Ovary (tissue), 9 donors: Measurements from ENCODE around the gene STX2. TPM values are rescaled to one million over a fixed set of nuclear protein-coding genes. Genes with fewer than 3 reads are reported as not detected.
A peak's percentile ranks its signal among the peaks of the same experiment; 100 is the strongest.

Source experiments
- DNase-seq, 5 donors: peaks; one replicate each; pipeline ENCODE4 v3.0.0-alpha.2; 2019 to 2020
- H3K27ac ChIP-seq, 2 donors: fragments of 200-600 bp; one replicate each; pipeline versions ENCODE4 v1.5.1 to v1.8.0; 2019 to 2022
- H3K27me3 ChIP-seq: fragments of 200-600 bp; one replicate; pipeline ENCODE4 v1.8.0; 2022
- H3K36me3 ChIP-seq: fragments of 200-600 bp; sonication (generic); one replicate; pipeline ENCODE4 v1.5.1; 2019
- H3K4me1 ChIP-seq: one replicate; pipeline ENCODE4 v1.8.1; 2013; ENCODE audit warnings: mild to moderate bottlenecking, moderate library complexity; ENCODE audit not compliant: insufficient read depth
- H3K4me3 ChIP-seq: fragments of 200-600 bp; sonication (generic); one replicate; pipeline ENCODE4 v1.5.1; 2017
- H3K9me3 ChIP-seq, 2 donors: fragments of 200-600 bp in 1 of 2; sonication (generic) in 1 of 2; one replicate each; pipeline versions ENCODE4 v1.5.1 to v1.8.1; 2013 to 2019; ENCODE audit warnings: mild to moderate bottlenecking in 1 of 2, moderate library complexity in 1 of 2
- EP300 ChIP-seq: sonication (generic); formaldehyde crosslinking; IDR thresholded peaks from one replicate; pipeline ENCODE4 v1.6.1; 2017; ENCODE audit warnings: antibody characterized with exemption
- POLR2A ChIP-seq: fragments of 450-650 bp; IDR thresholded peaks from one replicate; pipeline ENCODE4 v1.6.1; 2017; ENCODE audit warnings: antibody characterized with exemption, mild to moderate bottlenecking, moderate library complexity
- WGBS, 3 donors: extraction: QIAGEN DNeasy Blood & Tissue Kit in 1 of 3; methylation state at CpG; one replicate each; pipeline versions ENCODE4 v1.1.5 to v1.1.7; 2013 to 2017; 5-methylcytosine and 5-hydroxymethylcytosine counted together
- intact Hi-C, 4 donors: fragments of 100-400 bp; cut with DNase I; formaldehyde crosslinking; loops; one replicate each; pipeline versions ENCODE4 v1.11.0 to v1.15.1; 2022 to 2023
- polyA plus RNA-seq, 2 donors: library from polyadenylated mRNA; stranded (reverse); fragments of 200-250 nt in 1 of 2; fragments of 350-450 nt in 1 of 2; fragmentation: Illumina TruSeq in 1 of 2; extraction: RNeasy Lipid Tissue Mini Kit (QIAGEN cat#74804) in 1 of 2; gene quantifications; one replicate each; pipeline ENCODE4 v1.2.3, GENCODE V29; 2013 to 2014
- total RNA-seq, 7 donors: library from RNA; depleted of rRNA in 2 of 7; stranded (reverse); fragments of >200 nt in 2 of 7; fragmentation: NEBNext Ultra II Directional in 3 of 7; extraction: Animal tissue kit (Norgen Biotek cat#: 25700) in 3 of 7; gene quantifications; one replicate each; pipeline versions ENCODE4 v1.1.0 to v1.2.4, GENCODE V29; 2016 to 2023
- TF ChIP-seq, protein P1 (sequence below), 3 donors: fragments of 450-650 bp in 2 of 3; fragments of 200-600 bp in 1 of 3; IDR thresholded peaks; one replicate each; pipeline versions ENCODE4 v1.5.1 to v1.8.0; 2016 to 2022; ENCODE audit warnings: antibody characterized with exemption in 3 of 3, mild to moderate bottlenecking in 1 of 3
- donor health status: DM: no; HTN: no; CAD: no; lungs with moderate emphysema.
- donor health status: DM: no; HTN: no; CAD: no.
- donor health status: Bipolar disorder and iron deficiency.
- donor health status: DM: yes; HTN: yes; CAD: no.
- donor health status: DM: no; HTN: no; CAD: no.
- donor health status: DM: yes; HTN: yes; CAD: no.

Gene STX2
- total and polyA plus RNA-seq, 9 donors, result 12.9 to 26.9 (median 21.4) TPM

DNA sequence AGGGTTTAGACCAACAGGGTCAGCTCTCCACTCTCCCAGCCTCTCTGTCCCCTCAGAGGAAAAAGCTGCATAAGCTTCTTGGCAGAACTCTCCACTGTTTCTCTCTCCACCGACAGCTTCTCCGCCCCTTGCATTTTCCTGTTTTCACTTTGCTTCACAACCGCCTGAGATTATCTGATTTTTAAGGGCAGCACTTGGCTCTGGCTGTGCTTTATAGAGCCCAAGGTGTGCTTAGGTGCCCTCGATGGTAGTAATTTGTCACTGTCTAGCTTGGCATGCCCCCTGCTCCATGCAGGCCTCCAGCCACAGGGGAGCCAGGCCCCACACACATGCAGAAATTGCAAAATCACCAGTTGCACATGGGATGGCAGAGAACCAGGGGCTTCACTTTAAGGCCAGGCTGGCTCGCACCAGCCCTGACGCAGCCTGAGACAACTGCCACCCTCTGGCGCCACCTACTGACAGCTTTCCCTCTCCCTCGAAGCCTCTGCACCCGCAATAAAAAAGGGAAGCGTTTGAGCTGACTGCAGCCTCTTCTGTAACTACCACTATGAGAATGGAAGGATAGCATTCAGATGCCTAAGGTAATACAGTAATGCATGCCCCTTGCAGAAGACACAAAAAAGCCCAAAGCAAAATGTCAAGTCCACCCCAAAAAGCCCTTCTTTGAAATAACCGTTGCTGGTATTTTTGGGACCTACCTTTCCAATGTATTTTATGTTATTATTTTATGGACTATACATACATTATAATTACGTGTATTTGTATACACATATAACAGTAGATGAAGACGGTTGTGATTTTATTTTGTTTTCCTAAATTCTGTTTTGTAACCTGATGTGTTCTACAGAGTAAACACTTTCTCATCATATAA, 90.9 kb downstream of the STX2 start:
- peak; percentile 67 to 89 (median 78) for DNase-seq
- intact Hi-C loops, result loop anchor here in 2 of 4 donors (10.0 kb wide), 2 partner anchors 413 to 703 kb away; partner anchors contain the start of gene PIWIL1 (in 1 of the 2)
- Histone ChIP-seq H3K27ac (no peak overlapping the region), H3K9me3 (no peaks in the 10 kb centered on the region), H3K4me1 (peaks cover 2% of the 10 kb centered on the region), H3K4me3 (no peak overlapping the region), H3K36me3 (no peaks in the 10 kb centered on the region), H3K27me3 (no peaks in the 10 kb centered on the region)
- WGBS, 3 donors, result 7 to 11% (median 7%) methylated on average over 13 of the region's 13 CpGs
- TF ChIP-seq EP300 (no peak), POLR2A (no peak)
- TF ChIP-seq, protein P1, sequence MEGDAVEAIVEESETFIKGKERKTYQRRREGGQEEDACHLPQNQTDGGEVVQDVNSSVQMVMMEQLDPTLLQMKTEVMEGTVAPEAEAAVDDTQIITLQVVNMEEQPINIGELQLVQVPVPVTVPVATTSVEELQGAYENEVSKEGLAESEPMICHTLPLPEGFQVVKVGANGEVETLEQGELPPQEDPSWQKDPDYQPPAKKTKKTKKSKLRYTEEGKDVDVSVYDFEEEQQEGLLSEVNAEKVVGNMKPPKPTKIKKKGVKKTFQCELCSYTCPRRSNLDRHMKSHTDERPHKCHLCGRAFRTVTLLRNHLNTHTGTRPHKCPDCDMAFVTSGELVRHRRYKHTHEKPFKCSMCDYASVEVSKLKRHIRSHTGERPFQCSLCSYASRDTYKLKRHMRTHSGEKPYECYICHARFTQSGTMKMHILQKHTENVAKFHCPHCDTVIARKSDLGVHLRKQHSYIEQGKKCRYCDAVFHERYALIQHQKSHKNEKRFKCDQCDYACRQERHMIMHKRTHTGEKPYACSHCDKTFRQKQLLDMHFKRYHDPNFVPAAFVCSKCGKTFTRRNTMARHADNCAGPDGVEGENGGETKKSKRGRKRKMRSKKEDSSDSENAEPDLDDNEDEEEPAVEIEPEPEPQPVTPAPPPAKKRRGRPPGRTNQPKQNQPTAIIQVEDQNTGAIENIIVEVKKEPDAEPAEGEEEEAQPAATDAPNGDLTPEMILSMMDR (IDR thresholded peaks at IDR 0.05), result peak; percentile 31 to 53 (median 45)

DNA sequence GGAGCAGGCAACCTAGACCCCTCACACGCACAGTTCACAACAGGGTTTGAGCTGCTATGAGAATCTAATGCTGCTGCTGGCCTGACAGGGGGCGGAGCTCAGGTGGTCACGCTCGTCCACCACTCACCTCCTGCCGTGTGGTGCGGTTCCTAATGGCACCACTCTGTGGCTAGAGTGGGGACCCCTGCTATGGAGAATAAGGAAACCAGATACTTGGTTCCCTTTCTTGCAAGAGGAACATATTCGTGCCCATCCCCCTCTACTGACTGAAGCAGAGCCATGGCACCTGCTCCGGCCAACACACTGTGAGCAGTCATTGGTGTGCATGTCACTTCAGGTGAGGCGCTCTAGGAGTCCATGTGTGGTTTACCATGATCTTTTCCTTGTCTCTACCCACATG, 92.5 kb downstream of the STX2 start:
- intact Hi-C loops, result loop anchor here in 2 of 4 donors (10.0 kb wide), 2 partner anchors 412 to 702 kb away; partner anchors contain the start of gene PIWIL1 (in 1 of the 2)
- no peaks in the 10 kb centered on the region for H3K9me3 ChIP-seq
- 64 to 68% (median 65%) methylated on average over 9 of the region's 9 CpGs for WGBS, 3 donors
- no peaks in the 10 kb centered on the region for H3K27me3 ChIP-seq
- no peak overlapping the region for H3K27ac ChIP-seq
- H3K4me3 ChIP-seq, result no peak overlapping the region
- H3K36me3 ChIP-seq, result no peaks in the 10 kb centered on the region
- TF ChIP-seq, protein P1 (IDR thresholded peaks at IDR 0.05), result no peak
- no peak for TF ChIP-seq EP300
- TF ChIP-seq POLR2A, result no peak
- H3K4me1 ChIP-seq, result peaks cover 2% of the 10 kb centered on the region
- no peak for DNase-seq

DNA sequence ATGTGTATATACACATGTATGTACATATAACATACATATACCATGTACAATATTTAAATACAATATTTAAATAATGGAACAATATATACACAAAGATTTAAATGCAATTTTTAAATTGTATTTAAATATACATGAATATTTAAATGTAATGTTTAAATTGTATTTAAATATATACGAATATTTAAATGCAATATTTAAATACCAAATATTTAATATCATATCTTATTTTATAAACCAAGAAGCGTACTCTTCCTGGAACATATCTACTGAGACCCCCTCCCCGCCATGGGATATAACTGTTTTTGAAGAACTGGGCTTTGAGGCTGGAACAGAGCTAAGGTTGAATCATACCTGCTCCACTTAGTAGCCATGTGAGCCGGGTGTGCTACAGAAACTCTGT, 93.1 kb downstream of the STX2 start:
- Histone ChIP-seq H3K27me3 (no peaks in the 10 kb centered on the region), H3K4me1 (peaks cover 2% of the 10 kb centered on the region), H3K9me3 (no peaks in the 10 kb centered on the region), H3K27ac (no peak overlapping the region), H3K4me3 (no peak overlapping the region), H3K36me3 (no peaks in the 10 kb centered on the region)
- TF ChIP-seq, protein P1 (IDR thresholded peaks at IDR 0.05), result no peak
- TF ChIP-seq EP300 (no peak), POLR2A (no peak)
- DNase-seq, result no peak
- intact Hi-C loops, result loop anchor here in 2 of 4 donors (10.0 kb wide), 2 partner anchors 411 to 701 kb away; partner anchors contain the start of gene PIWIL1 (in 1 of the 2)
- WGBS, 3 donors, result 85 to 89% (median 87%) methylated on average over 4 of the region's 4 CpGs

DNA sequence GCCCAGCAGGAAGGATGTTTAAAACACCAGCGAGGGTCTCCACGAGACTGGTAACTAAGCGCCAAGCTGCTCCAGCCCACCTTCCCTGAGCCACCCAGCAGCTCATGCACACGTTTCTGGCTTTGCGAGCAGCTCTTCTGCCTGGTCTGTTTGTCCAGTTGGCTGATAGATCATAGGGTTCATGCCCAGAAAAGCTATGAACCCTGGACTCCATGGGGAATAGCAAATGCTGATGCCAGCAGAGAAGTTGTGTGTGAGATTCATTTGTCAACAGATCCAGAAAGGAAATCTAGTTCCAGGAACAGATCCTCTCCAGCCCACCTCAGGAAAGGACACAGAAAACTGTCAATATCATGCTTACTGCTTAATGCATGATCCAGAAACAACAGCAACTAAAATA, 94.8 kb downstream of the STX2 start:
- Histone ChIP-seq H3K4me1 (peaks cover 2% of the 10 kb centered on the region), H3K9me3 (no peaks in the 10 kb centered on the region), H3K4me3 (no peak overlapping the region), H3K36me3 (no peaks in the 10 kb centered on the region), H3K27me3 (no peaks in the 10 kb centered on the region), H3K27ac (no peak overlapping the region)
- DNase-seq, result no peak
- 74 to 79% (median 75%) methylated on average over 5 of the region's 5 CpGs for WGBS, 3 donors
- intact Hi-C loops, result loop anchor here in 2 of 4 donors (10.0 kb wide), 2 partner anchors 409 to 699 kb away; partner anchors contain the start of gene PIWIL1 (in 1 of the 2)
- TF ChIP-seq EP300 (no peak), POLR2A (no peak)
- TF ChIP-seq, protein P1 (IDR thresholded peaks at IDR 0.05), result no peak
